Measurements from ENCODE around the gene ADK.

GRCh38 chr10:74151879-74152722 is 1.1 kb downstream of the ADK start:
- TF ChIP-seq CTCF (IDR thresholded peaks at IDR 0.05) (no peak), POLR2A (IDR thresholded peaks at IDR 0.05) (no peak)

Measured in heart left ventricle (tissue), 13 donors.